ENCODE results near the gene MEIS2.

GRCh38 chr15:37142371-37142770 lies 42.0 kb upstream of the MEIS2 start:
- no peak for TF ChIP-seq POLR2AphosphoS5 (IDR thresholded peaks at IDR 0.05; ENCODE audit: low read depth)
- TF ChIP-seq CTCF (conservative IDR thresholded peaks at IDR 0.05; ENCODE audit: low read depth in 2 of 2): no peak
- TF ChIP-seq REST (IDR thresholded peaks at IDR 0.05; ENCODE audit: unreplicated experiment): no peak
- no peak for TF ChIP-seq EZH2 (IDR thresholded peaks at IDR 0.05; ENCODE audit: low read depth, unreplicated experiment)
- TF ChIP-seq EZH2phosphoT487 (IDR thresholded peaks at IDR 0.05; ENCODE audit: unreplicated experiment): no peak
- TF ChIP-seq NANOG (IDR thresholded peaks at IDR 0.05; ENCODE audit: borderline replicate concordance): no peak
- no peak for TF ChIP-seq CREB1 (CRISPR knock-in tag; IDR thresholded peaks at IDR 0.05; ENCODE audit: low read depth)
- no peak for TF ChIP-seq JUNB (IDR thresholded peaks at IDR 0.05; ENCODE audit: unreplicated experiment)
- no peak for TF ChIP-seq STAT1 (IDR thresholded peaks at IDR 0.05; ENCODE audit: unreplicated experiment)
